ENCODE measurements around the gene LARP1.
"Not testable (repeated sequence)": the region's sequence is repeated elsewhere in the genome, so short reads cannot be mapped to it uniquely, and the experiment has no call there.

LARP1 gene

GRCh38 chr5:154755361-154756008 lies at the start of gene LARP1:
Gene LARP1, plus strand, starts transcription at chr5:154755377. Its CDS starts 381 bp downstream, at chr5:154755758.
- DNase-seq (ENCODE audit: low read depth) = no peak

DNA sequence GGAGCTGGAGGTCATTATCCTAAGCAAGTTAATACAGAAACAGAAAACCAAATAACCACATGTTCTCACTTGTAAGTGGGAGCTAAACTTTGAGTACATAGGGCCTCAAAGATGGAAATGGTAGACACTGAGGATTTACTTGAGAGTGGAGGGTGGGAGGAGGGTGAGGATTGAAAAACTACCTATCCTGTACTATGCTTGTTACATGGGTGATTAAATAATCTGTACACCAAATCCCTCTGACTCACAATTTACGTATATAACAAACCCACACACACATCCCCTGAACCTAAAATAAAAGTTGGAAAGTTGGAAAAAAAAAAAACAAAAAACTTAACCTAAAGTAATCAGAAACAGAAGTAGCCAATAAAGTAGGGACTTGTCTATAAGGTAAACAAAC lies 48.8 kb upstream of the LARP1 start:
- no peak for DNase-seq (ENCODE audit: low read depth)

DNA sequence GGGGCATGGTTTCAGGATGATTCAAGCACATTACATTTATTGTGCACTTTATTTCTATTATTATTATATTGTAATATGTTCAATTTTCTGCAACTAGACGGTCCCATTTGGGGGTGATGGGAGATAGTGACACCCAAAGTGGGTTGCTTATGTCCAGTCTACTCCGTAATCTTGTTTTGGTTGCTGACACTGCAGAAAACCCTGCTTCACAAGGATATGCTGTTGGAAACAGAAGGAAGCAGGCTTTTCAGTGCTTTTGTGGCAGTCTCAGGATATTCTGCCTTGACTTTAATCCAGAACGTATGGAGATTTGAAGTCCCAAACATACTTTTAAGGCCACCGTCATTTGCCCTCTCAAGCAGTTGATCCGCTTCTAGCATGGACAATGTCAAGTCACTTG lies 47.5 kb upstream of the LARP1 start:
- no peak for DNase-seq (ENCODE audit: low read depth)

GRCh38 chr5:154708207-154708606 lies 47.0 kb upstream of the LARP1 start:
- DNase-seq (ENCODE audit: low read depth) = no peak

- DNase-seq (ENCODE audit: low read depth) = no peak
Observed at GRCh38 chr5:154708846-154709245, 46.3 kb upstream of the LARP1 start.

DNA sequence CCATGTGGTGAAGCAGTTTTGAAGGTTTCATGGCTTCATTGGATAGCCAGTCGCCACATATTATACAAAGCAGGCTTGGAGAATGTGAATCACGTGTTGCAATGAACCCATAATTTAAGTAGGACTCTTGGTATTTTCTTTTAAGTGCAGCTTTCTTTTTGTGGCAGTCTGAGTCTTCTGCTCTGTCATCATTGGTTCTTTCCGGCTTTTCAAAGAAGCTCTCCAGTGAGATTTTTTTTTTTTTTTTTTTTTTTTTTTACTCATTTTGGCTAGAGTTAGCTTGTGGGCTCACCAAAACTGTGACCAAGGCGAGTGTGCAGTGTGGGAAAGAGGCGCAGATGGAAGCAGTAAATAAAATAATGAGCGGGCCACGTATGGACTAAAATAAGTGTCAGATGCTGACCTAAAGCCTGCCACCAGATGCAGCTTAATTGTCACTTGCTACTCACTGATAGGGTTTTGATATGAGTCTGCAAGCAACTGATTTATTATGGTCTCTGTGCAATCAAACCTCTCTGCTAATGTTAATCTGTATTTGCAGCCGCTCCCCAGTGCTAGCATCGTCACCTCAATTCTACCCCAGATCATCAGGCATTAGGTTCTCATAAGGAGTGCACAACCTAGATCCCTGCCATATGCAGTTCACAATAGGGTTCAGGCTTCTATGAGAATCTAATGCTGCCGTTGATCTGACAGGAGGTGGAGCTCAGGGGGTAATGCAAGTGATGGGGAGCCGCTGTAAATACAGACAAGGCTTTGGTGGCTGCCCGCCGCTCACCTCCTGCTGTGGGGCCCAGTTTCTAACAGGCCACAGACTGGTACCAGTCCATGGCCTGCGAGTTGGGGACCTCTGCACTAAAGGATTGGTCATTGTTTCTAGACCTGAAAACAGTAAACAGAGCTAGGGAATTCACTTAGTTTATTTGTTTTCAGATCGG lies 45.5 kb upstream of the LARP1 start:
- no peak for DNase-seq (ENCODE audit: low read depth)

- DNase-seq (ENCODE audit: low read depth) = no peak
Observed at GRCh38 chr5:154712518-154713437, 42.4 kb upstream of the LARP1 start.

DNA sequence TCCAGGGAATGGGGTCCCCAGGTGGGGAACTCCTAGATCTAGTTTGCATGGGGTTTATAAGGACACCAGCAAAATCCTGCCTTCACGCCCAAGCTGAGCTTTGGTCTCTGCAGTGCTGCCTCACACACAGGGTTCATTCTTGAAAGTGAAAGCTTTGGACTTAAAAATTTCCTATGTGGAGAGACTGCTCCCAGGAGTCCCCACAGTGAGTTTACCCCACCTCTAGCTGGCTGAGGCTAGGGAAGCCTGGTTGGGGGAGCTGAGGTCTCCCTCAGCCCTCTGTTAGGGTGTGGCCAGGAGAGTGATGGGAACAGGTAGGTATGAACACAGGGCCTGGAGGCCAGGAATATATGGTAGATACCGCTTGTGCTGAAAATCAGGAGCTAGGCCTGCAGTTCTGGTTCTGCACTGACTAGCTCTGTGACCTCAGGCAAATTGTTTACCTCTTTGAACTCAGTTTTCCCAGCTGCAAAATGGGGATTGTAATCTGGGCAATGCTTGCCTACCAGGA lies 41.5 kb upstream of the LARP1 start:
- no peak for DNase-seq (ENCODE audit: low read depth)

DNA sequence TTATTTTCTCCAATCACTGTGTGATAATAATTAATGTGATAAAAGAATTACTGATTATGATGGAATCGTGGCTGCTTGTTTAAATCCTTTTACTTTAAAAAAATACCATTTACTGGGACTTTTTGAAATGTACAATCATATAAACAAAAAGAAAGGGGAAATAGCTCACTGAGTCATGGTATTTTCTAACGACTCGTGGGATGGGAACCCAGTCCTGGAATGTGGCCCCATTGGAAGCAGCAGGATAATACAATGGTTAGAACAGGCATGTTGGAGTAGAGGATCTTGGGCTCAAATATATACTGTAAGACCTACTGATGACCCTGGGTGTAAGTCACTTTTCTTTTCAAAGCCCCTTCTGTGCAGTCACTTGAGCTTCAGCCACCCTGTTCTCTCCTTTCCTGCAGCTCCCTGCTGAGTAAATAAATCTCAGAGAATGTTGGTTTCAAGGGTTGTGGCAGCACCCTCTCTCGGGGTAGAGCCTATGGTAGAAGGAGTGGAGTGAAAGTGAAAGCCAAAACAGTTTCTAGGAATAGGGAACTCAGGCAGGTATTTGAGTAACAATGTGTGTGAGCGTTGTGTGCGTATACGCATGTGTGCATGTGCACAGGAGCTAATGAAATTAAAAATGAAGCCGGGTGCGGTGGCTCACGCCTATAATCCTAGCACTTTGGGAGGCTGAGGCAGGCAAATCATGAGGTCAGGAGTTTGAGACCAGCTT lies 40.8 kb upstream of the LARP1 start:
- no peak for DNase-seq (ENCODE audit: low read depth)

GRCh38 chr5:154721481-154722058 lies 33.6 kb upstream of the LARP1 start:
- no peak for DNase-seq (ENCODE audit: low read depth)

DNA sequence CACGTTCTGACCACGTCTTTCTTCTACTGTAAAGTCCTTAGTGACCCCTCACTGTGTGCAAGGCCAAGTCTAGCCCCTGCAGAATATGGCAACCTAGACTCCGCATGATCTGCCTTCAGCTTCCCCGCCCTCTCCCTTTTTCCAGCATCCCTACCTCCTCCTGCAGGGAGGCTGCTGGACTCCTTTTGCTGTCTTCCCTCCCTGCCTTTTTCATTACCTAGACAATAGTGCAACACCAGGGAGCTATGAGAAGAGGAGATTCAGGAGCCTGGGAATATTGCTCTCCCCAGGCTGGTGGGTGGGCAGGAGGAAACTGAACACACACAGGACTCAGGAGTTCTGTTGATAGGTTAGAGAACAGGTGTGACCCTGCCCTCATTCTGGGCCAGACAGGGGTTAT lies 33.1 kb upstream of the LARP1 start:
- no peak for DNase-seq (ENCODE audit: low read depth)

DNA sequence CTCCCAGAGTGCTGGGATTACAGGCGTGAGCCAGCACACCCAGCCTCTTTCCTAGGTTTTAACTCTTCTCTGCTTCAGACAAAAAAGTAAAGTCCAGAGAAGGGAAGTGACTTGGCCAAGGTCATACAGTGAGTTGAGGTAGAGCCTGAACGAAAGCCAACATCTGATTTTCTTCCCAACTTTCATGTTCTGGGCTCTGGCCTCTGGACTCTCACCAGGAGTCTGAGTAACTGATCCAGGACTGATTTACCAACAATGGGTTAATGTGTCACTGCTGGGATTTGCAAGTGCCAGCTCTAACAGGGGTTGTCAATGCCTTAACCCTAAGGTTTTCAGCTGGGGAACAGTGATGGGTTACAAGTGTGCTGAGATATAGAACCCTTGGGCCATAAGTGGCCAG lies 32.2 kb upstream of the LARP1 start:
- DNase-seq (ENCODE audit: low read depth) = no peak

DNA sequence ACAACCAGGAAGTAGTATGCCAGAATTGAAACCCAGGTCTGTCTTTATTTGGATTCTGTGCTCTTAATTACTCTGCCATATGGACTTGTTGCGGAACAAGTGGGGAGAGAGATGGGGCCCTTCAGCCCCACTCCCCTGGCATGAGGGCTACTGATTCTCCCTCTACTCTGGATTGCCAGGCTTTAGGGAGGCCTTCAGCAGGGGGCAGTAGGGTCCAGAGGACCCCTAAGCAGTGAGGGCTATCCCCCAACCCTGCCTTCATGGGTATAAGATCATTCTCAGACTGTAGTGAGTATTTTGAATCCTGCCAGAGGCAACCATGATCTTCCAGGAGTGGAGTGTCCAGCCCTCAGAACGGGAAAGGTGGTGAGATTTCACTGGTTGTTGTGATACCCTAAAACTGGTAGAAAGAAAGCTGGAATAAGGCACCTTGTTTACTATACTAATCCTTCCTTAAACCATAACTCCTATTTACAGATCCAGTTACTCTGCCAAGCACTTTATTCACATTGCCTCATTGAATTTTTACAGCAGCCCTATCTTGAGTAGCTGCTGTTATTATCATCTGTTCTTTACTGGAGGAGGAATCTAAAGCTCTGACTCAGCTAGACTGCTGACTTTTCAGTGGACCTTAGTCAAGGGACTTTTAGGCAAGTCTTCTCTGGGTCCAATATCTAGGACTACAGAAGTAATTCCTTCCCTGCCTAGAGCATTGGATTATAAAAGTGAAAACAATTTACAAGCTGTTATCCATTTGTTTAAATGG lies 31.3 kb upstream of the LARP1 start:
- peak; percentile 17 for DNase-seq (ENCODE audit: low read depth)

- no peak for DNase-seq (ENCODE audit: low read depth)
Observed at GRCh38 chr5:154727361-154727760, 27.8 kb upstream of the LARP1 start.

DNA sequence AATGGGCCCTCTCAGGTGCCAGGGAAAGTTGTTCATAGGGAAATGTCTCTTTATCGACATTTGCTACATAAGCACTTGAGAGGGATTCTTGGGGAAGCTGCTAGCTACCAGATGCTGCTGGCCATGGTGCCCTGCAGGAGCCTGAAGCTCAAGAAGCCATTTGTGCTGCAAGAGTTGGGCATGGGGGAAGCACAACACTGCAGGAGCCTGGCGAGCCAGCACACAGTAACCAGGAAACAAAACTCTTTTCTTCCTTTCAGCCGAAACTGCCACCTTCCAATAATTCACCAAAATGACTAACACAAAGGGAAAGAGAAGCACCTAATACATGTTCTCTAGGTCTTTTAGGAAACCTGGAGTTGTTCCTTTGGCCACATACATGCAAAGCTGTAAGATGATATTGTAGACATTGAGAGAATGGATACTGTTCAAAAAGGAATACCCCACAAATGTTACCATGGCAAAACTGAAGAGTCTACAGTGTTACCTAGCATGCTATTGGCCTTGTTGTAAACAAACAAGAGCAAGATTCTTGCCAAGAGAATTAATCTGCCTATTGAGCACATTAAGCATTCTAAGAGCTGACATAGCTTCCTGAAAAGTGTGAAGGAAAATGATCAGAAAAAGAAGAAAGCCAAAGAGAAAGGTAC lies 26.1 kb upstream of the LARP1 start:
- no peak for DNase-seq (ENCODE audit: low read depth)

GRCh38 chr5:154729613-154730012 lies 25.6 kb upstream of the LARP1 start:
- no peak for DNase-seq (ENCODE audit: low read depth)

DNA sequence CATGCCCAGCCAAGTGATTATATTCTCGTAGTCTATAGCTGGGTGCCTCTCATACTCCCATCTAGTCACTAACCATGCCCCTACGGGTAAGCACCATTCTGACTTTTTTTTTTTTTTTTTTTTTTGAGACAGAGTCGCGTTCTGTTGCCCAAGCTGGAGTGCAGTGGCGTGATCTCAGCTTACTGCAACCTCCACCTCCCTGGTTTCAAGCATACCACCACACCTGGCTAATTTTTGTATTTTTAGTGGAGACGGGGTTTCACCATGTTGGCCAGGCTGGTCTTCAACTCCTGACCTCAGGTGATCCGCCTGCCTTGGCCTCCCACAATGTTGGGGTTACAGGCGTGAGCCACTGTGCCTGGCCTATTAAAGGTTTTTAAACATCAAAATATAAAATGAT lies 24.4 kb upstream of the LARP1 start:
- DNase-seq (ENCODE audit: low read depth) = not testable (repeated sequence)

- no peak for DNase-seq (ENCODE audit: low read depth)
Observed at GRCh38 chr5:154732212-154732611, 23.0 kb upstream of the LARP1 start.

GRCh38 chr5:154734370-154735248 lies 20.6 kb upstream of the LARP1 start:
- DNase-seq (ENCODE audit: low read depth) = no peak
